Breast epithelium (tissue), 3 donors: ENCODE data around the gene LPP.

Source experiments
- CTCF ChIP-seq, 3 donors: fragments of 450-650 bp; IDR thresholded peaks; one replicate each; pipeline ENCODE4 v1.5.1; 2016 to 2017; ENCODE audit warnings: antibody characterized with exemption in 3 of 3, mild to moderate bottlenecking in 3 of 3, moderate library complexity in 3 of 3
- POLR2A ChIP-seq: fragments of 450-650 bp; IDR thresholded peaks from one replicate; pipeline ENCODE4 v1.6.1; 2016; ENCODE audit warnings: antibody characterized with exemption, mild to moderate bottlenecking, moderate library complexity
- POLR2AphosphoS5 ChIP-seq, 3 donors: sonication (generic); formaldehyde crosslinking; IDR thresholded peaks; one replicate each; pipeline ENCODE4 v1.6.1; 2017; ENCODE audit warnings: antibody characterized with exemption in 3 of 3

- TF ChIP-seq CTCF (IDR thresholded peaks at IDR 0.05) (no peak), POLR2A (no peak), POLR2AphosphoS5 (IDR thresholded peaks at IDR 0.05) (no peak)
Measured at GRCh38 chr3:188301147-188301546, 147.2 kb downstream of the LPP start.
